H1 (cell line): ENCODE results near the gene ACKR3. TPM values are rescaled to one million over a fixed set of nuclear protein-coding genes. Genes with fewer than 3 reads are reported as not detected.

Source experiments
- CTCF ChIA-PET: fragments of 300-600 bp; sonication (Branson Sonifier 250); formaldehyde crosslinking; loops from one replicate; lab custom pipeline; 2021; ENCODE audit not compliant: partially characterized antibody; lab: Charles Lee
- POLR2A ChIA-PET: fragments of 300-600 bp; sonication (Branson Sonifier 250); formaldehyde crosslinking; loops from one replicate; lab custom pipeline; 2021; ENCODE audit warnings: inconsistent platforms; ENCODE audit not compliant: partially characterized antibody; lab: Charles Lee
- DNase-seq, 2 experiments: peaks; one replicate each; pipeline versions ENCODE4 v3.0.0 to v3.0.0-alpha.2; 2010 to 2022; ENCODE audit warnings: low spot score in 2 of 2, low read depth in 1 of 2, mixed read lengths in 1 of 2
- FAIRE-seq: peaks from 2 replicates; lab custom pipeline; 2011; peaks lifted over from hg19 to GRCh38; lab: Jason Lieb, UNC
- H2AFZ ChIP-seq: 2 replicates; pipeline ENCODE4 v1.8.1; 2012; ENCODE audit warnings: low read length, inconsistent platforms
- H2AK5ac ChIP-seq: 2 replicates; pipeline ENCODE4 v1.6.1; 2013; ENCODE audit warnings: low read depth, low read length
- H2BK120ac ChIP-seq: replicated peaks from 2 replicates; pipeline ENCODE3; 2013; ENCODE audit warnings: low read depth, low read length, inconsistent platforms
- H2BK12ac ChIP-seq: 2 replicates; pipeline ENCODE4 v1.6.1; 2013; ENCODE audit warnings: low read depth, low read length
- H2BK15ac ChIP-seq: 2 replicates; pipeline ENCODE4 v1.6.1; 2013; ENCODE audit warnings: low read length
- H2BK20ac ChIP-seq: 2 replicates; pipeline ENCODE4 v1.6.1; 2013; ENCODE audit warnings: low read length
- H2BK5ac ChIP-seq: 2 replicates; pipeline ENCODE4 v1.6.1; 2013; ENCODE audit warnings: low read depth, low read length
- H3K14ac ChIP-seq: 2 replicates; pipeline ENCODE4 v1.6.1; 2013; ENCODE audit warnings: inconsistent platforms; ENCODE audit not compliant: insufficient read length
- H3K18ac ChIP-seq: 2 replicates; pipeline ENCODE4 v1.6.1; 2013; ENCODE audit warnings: low read length; ENCODE audit errors: extremely low read depth
- H3K23ac ChIP-seq: 2 replicates; pipeline ENCODE4 v1.6.1; 2013; ENCODE audit warnings: inconsistent platforms; ENCODE audit not compliant: insufficient read length
- H3K23me2 ChIP-seq: 2 replicates; pipeline ENCODE4 v1.6.1; 2013; ENCODE audit warnings: low read depth, low read length
- H3K27ac ChIP-seq: 2 replicates; pipeline ENCODE4 v1.6.1; 2011; ENCODE audit warnings: low read depth, low read length, inconsistent platforms
- H3K27me3 ChIP-seq, 4 experiments: replicated peaks in 1 of 4; 1 replicate in 1 of 4; 2 replicates in 3 of 4; pipeline versions ENCODE4 v1.6.1 to v1.8.1; 2011 to 2013; ENCODE audit warnings: low read length in 3 of 4, mild to moderate bottlenecking in 3 of 4, inconsistent platforms in 2 of 4, mixed read lengths in 2 of 4, moderate library complexity in 1 of 4; ENCODE audit not compliant: control insufficient read depth in 3 of 4, insufficient read depth in 3 of 4; ENCODE audit errors: extremely low read depth in 1 of 4
- H3K36me3 ChIP-seq, 4 experiments: 2 replicates each; pipeline versions ENCODE4 v1.6.1 to v1.8.1; 2011 to 2013; ENCODE audit warnings: mild to moderate bottlenecking in 4 of 4, low read length in 3 of 4, moderate library complexity in 2 of 4, control low read depth in 1 of 4, inconsistent platforms in 1 of 4; ENCODE audit not compliant: insufficient read depth in 4 of 4, control insufficient read depth in 2 of 4
- H3K4ac ChIP-seq: replicated peaks from 2 replicates; pipeline ENCODE3; 2013; ENCODE audit warnings: low read length, low read depth, mixed read lengths, inconsistent platforms; ENCODE audit not compliant: insufficient read length
- H3K4me1 ChIP-seq, 4 experiments: replicated peaks in 1 of 4; 1 replicate in 1 of 4; 2 replicates in 3 of 4; pipeline versions ENCODE4 v1.6.1 to v1.8.1; 2011 to 2013; ENCODE audit warnings: low read length in 3 of 4, inconsistent platforms in 2 of 4, mixed read lengths in 1 of 4; ENCODE audit not compliant: insufficient read depth in 4 of 4, control insufficient read depth in 3 of 4
- H3K4me2 ChIP-seq, 2 experiments: 2 replicates each; pipeline versions ENCODE4 v1.6.1 to v1.8.1; 2011 to 2013; ENCODE audit warnings: low read depth in 2 of 2, low read length in 2 of 2, control low read depth in 1 of 2, inconsistent platforms in 1 of 2, mild to moderate bottlenecking in 1 of 2; ENCODE audit not compliant: insufficient read depth in 1 of 2
- H3K4me3 ChIP-seq, 4 experiments: fragments of 200-600, 300-600 bp in 1 of 4; sonication (generic), shearing (Covaris generic), sonication (Bioruptor Twin) in 1 of 4; 2 replicates each; pipeline versions ENCODE4 v1.5.1 to v1.8.1; 2011 to 2016; ENCODE audit warnings: low read length in 4 of 4, low read depth in 3 of 4, control low read depth in 2 of 4, inconsistent platforms in 2 of 4, mild to moderate bottlenecking in 2 of 4, mixed read lengths in 1 of 4, moderate library complexity in 1 of 4; ENCODE audit not compliant: insufficient read depth in 2 of 4; ENCODE audit errors: extremely low read depth in 1 of 4
- H3K56ac ChIP-seq: replicated peaks from 2 replicates; pipeline ENCODE3; 2013; ENCODE audit warnings: low read depth, mild to moderate bottlenecking, mixed read lengths, low read length, inconsistent platforms; ENCODE audit not compliant: insufficient read length
- H3K79me1 ChIP-seq: 2 replicates; pipeline ENCODE4 v1.6.1; 2013; ENCODE audit warnings: low read depth, low read length, control low read depth
- H3K79me2 ChIP-seq, 2 experiments: 2 replicates each; pipeline versions ENCODE4 v1.6.1 to v1.8.1; 2012 to 2013; ENCODE audit warnings: low read length in 2 of 2, mild to moderate bottlenecking in 2 of 2, inconsistent platforms in 1 of 2; ENCODE audit not compliant: insufficient read depth in 2 of 2, control insufficient read depth in 1 of 2
- H3K9ac ChIP-seq, 4 experiments: replicated peaks in 1 of 4; 1 replicate in 1 of 4; 2 replicates in 3 of 4; pipeline versions ENCODE4 v1.6.1 to v1.8.1; 2011 to 2013; ENCODE audit warnings: low read depth in 3 of 4, low read length in 3 of 4, control low read depth in 2 of 4, mild to moderate bottlenecking in 2 of 4, moderate library complexity in 2 of 4, inconsistent platforms in 1 of 4; ENCODE audit errors: extremely low read depth in 1 of 4
- H3K9me3 ChIP-seq, 2 experiments: 2 replicates each; pipeline versions ENCODE4 v1.6.1 to v1.8.1; 2012 to 2013; ENCODE audit warnings: mild to moderate bottlenecking in 2 of 2, moderate library complexity in 2 of 2, control low read depth in 1 of 2, inconsistent platforms in 1 of 2, low read depth in 1 of 2, low read length in 1 of 2, mixed read lengths in 1 of 2; ENCODE audit not compliant: insufficient read depth in 2 of 2
- H4K20me1 ChIP-seq, 2 experiments: replicated peaks in 1 of 2; 2 replicates each; pipeline versions ENCODE3 to v1.8.1; 2011 to 2013; ENCODE audit warnings: inconsistent platforms in 2 of 2, low read length in 2 of 2, mild to moderate bottlenecking in 1 of 2; ENCODE audit not compliant: insufficient read depth in 2 of 2, control insufficient read depth in 1 of 2
- H4K5ac ChIP-seq: 2 replicates; pipeline ENCODE4 v1.6.1; 2013; ENCODE audit warnings: low read length, low read depth, mixed read lengths, inconsistent platforms; ENCODE audit not compliant: insufficient read length
- H4K8ac ChIP-seq: 2 replicates; pipeline ENCODE4 v1.8.0; 2013; ENCODE audit warnings: mild to moderate bottlenecking, moderate library complexity, low read length, inconsistent platforms; ENCODE audit not compliant: insufficient read depth; ENCODE audit errors: extremely low read depth
- H4K91ac ChIP-seq: replicated peaks from 2 replicates; pipeline ENCODE3; 2013; ENCODE audit warnings: low read length, mixed read lengths, inconsistent platforms; ENCODE audit not compliant: insufficient read length
- CBX8 ChIP-seq: fragments of 300-800, 300-1000 bp; sonication (generic); IDR thresholded peaks from 2 replicates; pipeline ENCODE4 v1.7.1; 2016; ENCODE audit warnings: low read depth, low read length, borderline replicate concordance
- NRF1 ChIP-seq: IDR thresholded peaks from 2 replicates; pipeline ENCODE4 v1.6.1; 2011; ENCODE audit warnings: mild to moderate bottlenecking, low read depth, low read length, improper control_type of control experiment
- WGBS, 2 experiments: shearing (Covaris generic) in 1 of 2; methylation state at CpG; one replicate each; pipeline versions ENCODE4 v1.1.6 to v1.1.7; 2013 to 2015; ENCODE audit warnings: low lambda C conversion rate in 2 of 2, mixed read lengths in 2 of 2, inconsistent platforms in 1 of 2, low coverage in 1 of 2, missing lambda C conversion rate in 1 of 2; ENCODE audit not compliant: insufficient replicate concordance in 2 of 2, insufficient coverage in 1 of 2, insufficient read length in 1 of 2; ENCODE audit errors: extremely low coverage in 1 of 2, missing lambda C conversion rate in 1 of 2; 5-methylcytosine and 5-hydroxymethylcytosine counted together
- polyA plus RNA-seq, 7 experiments: library from polyadenylated mRNA; depleted of rRNA in 3 of 7; stranded (reverse) in 5 of 7; unstranded in 2 of 7; fragments of >200 nt in 5 of 7; fragments of 200-250 nt in 2 of 7; gene quantifications; 1 replicate in 5 of 7; 2 replicates in 1 of 7; 4 replicates in 1 of 7; pipeline versions ENCODE4 v1.2.1 to v1.2.3, GENCODE V29; 2011 to 2013; ENCODE audit warnings: missing spikeins in 2 of 7, mixed read lengths in 2 of 7
- total RNA-seq: library from RNA; stranded (reverse); fragmentation: NEBNext Ultra II Directional; extraction: Animal tissue kit (Norgen Biotek cat#: 25700); gene quantifications from 2 replicates; pipeline ENCODE4 v1.2.1, GENCODE V29; 2021

ACKR3 gene
- total and polyA plus RNA-seq, 2 of the 8 experiments (the other 6 are each of a cell fraction or from before 2014, with no cell fraction given), result 1.4 to 24.4 TPM

- Histone ChIP-seq H4K20me1 (no peaks in the 10 kb centered on the region), H3K79me1 (no peaks in the 10 kb centered on the region), H3K18ac (no peak overlapping the region), H3K4me1 (no peaks in the 10 kb centered on the region; a peak in 1 of 7 replicates), H3K9me3 (peaks cover 4% of the 10 kb centered on the region in 2 experiments; a peak in 2 of 4 replicates), H3K27me3 (no peaks in the 10 kb centered on the region), H3K23me2 (no peaks in the 10 kb centered on the region), H2BK120ac (no peak overlapping the region), H2BK5ac (no peak overlapping the region), H3K14ac (no peak overlapping the region), H2BK20ac (no peak overlapping the region), H3K79me2 (no peaks in the 10 kb centered on the region), H4K5ac (no peak overlapping the region), H2BK15ac (no peak overlapping the region), H3K4me3 (no peak overlapping the region), H3K9ac (no peak overlapping the region), H4K8ac (no peak overlapping the region), H3K4ac (no peak overlapping the region), H3K56ac (no peak overlapping the region), H2AK5ac (no peak overlapping the region), H2BK12ac (no peak overlapping the region), H2AFZ (no peak overlapping the region), H3K36me3 (no peaks in the 10 kb centered on the region), H3K23ac (no peak overlapping the region), H3K27ac (no peak overlapping the region), H3K4me2 (no peak overlapping the region), H4K91ac (no peak overlapping the region)
- FAIRE-seq (no peak), DNase-seq (no peak)
- 84% methylated on average over 6 of the region's 6 CpGs; no CpG with 5 or more reads in 1 of the 2 experiments for WGBS, 2 experiments
- ChIA-PET CTCF (interaction anchor here (2.0 kb wide), 1 partner anchor 24 kb away, joined by 5 read pairs; no protein-coding TSS in a partner anchor), POLR2A (no interaction called here)
- no peak for TF ChIP-seq NRF1
- TF ChIP-seq CBX8, result no peak
These were observed 10.3 kb upstream of the ACKR3 start for GRCh38 chr2:236558993-236559978.
